NCI-H526 treated with DMSO at 0.1 percent for 48 hours (cell line): ENCODE measurements around the gene TMEM178A.
"Not testable (repeated sequence)": the region's sequence is repeated elsewhere in the genome, so short reads cannot be mapped to it uniquely, and the experiment has no call there.

Experiments
- DNase-seq: peaks from one replicate; lab custom pipeline; 2025; lab: John Stamatoyannopoulos, UW

Gene TMEM178A

DNA sequence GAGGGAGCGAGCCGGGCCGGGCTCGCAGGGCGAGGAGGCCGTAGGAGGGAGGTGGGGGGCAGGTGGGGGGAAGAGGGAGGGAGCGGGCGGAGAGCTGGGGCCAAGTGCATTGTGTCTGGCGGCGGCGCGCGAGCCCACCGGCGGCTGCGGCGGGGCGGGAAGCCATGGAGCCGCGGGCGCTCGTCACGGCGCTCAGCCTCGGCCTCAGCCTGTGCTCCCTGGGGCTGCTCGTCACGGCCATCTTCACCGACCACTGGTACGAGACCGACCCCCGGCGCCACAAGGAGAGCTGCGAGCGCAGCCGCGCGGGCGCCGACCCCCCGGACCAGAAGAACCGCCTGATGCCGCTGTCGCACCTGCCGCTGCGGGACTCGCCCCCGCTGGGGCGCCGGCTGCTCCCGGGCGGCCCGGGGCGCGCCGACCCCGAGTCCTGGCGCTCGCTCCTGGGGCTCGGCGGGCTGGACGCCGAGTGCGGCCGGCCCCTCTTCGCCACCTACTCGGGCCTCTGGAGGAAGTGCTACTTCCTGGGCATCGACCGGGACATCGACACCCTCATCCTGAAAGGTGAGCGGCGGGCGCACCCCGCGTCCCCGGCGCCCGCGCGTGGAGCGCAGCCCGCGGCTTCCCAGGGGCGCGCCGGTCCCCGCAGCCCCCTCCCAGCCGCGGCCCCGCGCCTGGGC, at the start of gene TMEM178A:
TMEM178A (plus strand) TSS at position 107 of the 680 bp plus-strand sequence; CDS start at position 165, 58 bp downstream.
- no peak for DNase-seq

DNA sequence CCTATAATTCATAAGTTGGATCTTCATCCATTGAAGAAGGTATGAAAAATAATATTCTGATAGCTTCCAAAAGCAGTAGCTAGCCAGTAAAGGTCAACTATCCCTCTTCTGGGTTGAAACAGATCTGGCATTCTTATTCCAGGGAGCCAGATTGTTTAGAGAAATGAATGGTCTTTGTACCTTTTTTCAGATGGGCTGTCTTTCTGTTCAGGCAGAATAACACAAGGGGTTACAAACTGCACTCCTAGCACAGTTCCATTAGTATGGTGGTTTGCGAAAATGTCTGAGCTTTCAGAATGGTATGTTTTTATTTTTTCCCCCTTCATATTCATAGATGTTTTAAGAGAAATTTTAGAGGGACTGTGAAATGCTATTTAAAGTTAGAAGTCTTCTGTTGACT, 47.5 kb upstream of the TMEM178A start:
- no peak for DNase-seq

DNA sequence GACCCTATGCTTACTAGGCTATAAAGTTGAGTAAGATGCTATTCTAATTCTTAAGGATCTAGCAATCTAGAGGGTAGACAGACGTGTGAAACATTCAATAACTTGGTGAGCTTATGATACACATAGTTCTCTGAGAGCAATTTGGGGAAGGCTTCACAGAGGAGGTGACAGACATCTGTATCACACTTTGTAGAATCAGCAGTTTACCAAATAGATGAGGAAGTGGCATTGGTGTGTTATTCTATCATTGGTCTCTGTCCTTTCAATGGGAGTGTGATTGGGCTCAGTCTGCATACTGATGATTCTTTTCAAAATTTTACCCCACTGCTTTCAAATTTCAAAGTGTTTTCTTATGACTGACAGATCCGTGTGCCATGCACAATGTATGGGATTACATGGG, 47.0 kb upstream of the TMEM178A start:
- no peak for DNase-seq

DNA sequence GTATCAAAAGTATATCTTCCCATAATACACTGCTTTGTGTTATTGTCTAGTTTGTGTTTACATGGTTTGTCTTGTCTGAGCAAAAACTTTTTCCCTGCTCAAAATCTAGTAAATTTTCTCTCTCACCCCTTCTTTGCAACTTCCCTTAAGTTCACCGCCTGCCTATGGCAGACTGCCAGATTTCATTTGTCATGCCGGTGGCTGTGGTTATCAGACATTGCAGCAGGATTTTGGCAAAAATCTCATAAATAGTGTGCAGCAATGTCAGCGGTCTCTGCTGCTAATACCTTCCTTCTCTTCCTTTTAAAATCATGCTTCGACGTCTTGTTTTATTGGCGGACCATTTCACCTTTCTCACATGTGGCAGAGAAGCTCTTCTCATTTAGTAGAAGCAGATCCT, 45.6 kb upstream of the TMEM178A start:
- DNase-seq: no peak

DNA sequence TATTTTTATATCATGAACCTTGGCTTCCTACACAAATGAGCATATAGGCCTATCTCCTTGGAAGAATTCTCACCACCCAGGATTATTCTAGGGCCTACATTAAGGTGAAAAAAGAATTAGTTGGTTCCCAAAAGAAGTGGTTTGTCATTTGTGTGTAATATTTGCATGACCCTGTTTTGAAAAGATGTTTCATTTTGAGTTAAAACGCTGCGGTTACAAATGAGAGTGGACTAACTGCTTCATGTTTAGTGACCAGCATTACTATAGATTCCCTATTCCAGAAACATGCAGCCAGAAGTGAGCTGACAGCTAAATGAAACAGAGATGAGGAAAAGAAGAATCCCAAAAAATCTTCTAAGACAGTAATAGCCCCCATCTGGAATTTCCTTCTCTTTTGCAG, 44.1 kb upstream of the TMEM178A start:
- DNase-seq: no peak

DNA sequence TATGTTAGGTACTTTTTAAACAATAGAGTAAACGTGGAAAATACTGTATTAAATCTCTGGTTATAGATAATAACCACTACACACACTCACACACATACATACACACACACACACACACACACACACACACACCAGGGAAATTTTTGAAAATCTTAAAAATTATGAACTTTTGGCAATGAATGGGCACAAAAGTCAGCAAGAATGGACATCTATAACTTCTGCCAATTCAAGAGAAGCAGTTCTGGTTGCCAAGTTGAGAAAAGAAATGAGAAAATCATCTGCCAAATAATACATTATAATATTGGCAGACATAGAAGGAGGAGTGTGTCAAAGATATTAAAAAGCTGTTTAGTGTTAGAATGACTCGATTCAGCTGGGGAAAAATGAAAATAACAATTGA, 42.9 kb upstream of the TMEM178A start:
- DNase-seq: no peak

DNA sequence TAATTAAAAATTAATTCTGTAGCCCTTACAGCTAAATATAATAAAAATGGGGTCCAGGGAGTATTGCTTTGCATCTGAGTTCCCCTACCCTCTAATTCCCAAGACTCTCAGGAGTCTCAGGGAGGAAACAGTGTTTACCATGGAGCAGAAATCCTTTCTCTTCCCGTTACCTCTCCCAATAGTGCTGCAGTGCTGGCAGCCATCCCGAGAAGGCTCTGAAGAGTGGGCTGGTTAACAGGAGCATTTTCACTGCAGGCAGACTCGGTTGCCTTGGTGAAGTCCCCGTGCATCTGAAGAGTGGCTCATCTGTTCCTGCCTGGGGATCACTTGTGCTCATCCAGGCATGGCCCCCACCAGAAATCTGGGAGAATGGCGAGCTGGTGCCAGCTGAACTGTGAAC, 41.8 kb upstream of the TMEM178A start:
- DNase-seq: no peak

DNA sequence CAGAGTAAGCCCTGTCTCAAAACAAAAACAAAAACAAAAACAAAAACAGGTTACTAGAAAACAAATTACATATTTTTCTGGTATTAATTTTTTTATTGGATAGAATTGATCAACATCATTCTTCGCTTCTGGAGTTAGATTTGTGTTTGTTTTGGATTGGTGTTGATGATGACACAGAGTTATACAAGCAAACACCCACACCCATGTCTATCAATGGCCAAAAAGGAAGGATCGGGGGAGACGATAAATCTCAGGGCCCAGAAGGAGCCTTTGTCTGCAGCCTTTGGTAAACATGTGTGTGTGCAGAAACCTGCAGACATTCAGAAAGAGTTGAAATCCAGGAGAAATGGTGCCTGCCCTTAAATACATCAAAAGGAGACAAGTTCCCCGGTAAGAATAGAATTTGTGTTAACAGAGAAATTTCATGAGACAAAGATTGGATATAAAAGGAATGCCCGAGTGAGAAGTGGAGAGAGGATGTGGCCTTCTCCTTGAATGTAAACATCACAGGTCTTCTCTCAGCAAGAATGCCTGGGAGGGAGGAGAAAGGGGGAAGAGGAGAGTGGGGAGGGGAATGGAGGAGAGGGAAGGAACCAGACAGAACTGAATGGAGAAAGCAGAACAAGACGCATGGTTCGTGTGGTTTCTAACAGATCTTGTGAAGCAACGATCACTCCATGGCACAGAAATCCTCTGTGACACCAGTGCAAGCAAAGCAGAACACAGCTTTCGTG, 40.4 kb upstream of the TMEM178A start:
- no peak for DNase-seq

DNA sequence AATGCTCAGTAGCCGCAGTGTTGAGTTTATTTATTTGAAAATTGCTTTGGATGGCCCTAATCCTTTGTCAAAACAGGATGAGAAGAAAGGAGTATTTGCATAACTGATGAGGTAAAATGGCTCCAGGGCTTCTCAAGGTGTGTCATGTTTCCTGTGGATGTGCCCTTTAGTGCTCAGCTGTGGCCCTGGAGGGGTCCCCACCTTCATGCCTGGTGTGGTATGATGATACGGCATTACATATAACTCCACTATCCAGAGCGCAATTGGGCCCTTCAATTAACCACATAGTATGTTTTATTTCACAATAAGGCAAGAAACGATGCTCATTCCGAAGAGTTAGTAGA, 39.8 kb upstream of the TMEM178A start:
- DNase-seq: no peak

DNA sequence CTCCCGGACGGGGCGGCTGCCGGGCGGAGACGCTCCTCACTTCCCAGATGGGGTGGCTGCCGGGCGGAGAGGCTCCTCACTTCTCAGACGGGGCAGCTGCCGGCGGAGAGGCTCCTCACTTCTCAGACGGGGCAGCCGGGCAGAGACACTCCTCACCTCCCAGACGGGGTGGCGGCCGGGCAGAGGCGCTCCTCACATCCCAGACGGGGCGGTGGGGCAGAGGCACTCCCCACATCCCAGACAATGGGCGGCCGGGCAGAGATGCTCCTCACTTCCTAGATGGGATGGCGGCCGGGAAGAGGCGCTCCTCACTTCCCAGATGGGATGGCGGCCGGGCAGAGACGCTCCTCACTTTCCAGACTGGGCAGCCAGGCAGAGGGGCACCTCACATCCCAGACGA, 37.4 kb upstream of the TMEM178A start:
- DNase-seq: not testable (repeated sequence)

DNA sequence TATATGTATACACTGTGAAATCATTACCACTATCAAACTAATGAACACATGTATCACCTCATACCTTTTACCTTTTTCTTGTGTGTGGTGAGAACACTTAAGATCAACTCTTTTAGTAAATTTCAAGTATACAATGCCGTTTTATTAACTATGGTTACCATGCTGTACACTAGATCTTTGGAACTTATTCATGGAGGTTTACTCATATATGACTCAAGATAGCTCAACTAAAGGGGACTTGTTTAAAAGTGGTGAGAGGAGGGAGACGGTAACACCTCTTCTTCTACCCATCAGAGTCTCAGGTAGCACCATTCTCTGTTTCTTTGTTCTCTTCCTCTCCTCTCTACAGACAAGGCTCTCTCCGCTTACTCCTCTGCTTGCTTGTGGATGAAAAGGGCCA, 36.1 kb upstream of the TMEM178A start:
- no peak for DNase-seq

DNA sequence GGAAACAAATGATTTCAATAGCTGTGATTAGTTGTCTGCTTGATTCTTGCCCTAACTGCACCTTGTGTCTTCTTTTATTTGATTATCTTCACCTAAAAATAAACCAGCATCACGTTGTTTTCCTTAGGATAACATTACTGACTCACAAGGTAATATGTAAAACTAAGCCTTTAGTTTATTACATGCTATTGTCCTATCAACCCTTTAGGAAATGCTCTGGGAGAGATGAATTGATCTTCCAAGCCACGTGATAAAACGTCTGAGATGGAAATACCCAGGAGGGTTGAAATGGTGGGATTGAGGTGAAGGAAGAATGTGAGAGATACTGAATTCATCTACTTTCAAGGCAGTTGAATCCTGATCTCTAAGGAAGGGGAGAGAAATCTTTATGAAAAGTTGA, 34.5 kb upstream of the TMEM178A start:
- DNase-seq: no peak

DNA sequence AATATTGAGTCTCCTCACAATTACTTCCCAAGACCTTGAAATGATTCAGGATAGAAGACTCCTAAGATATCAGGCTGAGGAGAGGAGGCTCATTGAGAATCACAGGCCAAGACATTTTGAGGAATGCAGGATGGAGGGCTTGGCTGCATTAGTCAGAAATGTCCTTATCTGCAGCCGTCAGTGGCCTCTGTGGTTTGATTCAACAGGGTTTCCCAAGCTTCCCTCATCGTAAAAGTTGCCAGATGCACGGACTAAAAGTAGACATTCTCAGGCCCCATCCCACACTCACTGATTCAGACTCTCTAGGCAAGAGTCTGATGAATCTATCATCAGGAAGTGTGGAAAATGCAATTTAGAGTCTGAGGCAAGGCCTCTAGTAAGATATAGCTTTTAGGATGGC, 34.0 kb upstream of the TMEM178A start:
- no peak for DNase-seq

DNA sequence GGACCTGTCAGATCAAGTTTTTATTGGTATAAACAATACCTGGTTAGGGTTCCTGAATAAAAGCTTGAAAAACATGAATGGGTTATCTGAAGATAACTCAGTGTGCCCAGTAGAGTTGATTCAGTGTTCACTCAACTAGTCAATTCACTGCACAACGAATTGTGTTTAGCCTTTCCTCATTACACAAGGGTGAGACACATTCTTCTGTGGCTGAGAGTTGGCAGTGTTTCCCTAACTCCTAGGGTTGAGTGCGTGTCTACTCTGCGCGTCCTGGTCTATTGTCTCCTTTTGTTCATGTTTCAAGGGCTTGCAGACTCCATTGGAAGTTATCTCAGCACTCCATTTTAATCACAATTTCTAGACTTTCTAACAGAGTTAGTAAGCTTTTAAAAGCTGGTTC, 32.8 kb upstream of the TMEM178A start:
- DNase-seq: no peak

DNA sequence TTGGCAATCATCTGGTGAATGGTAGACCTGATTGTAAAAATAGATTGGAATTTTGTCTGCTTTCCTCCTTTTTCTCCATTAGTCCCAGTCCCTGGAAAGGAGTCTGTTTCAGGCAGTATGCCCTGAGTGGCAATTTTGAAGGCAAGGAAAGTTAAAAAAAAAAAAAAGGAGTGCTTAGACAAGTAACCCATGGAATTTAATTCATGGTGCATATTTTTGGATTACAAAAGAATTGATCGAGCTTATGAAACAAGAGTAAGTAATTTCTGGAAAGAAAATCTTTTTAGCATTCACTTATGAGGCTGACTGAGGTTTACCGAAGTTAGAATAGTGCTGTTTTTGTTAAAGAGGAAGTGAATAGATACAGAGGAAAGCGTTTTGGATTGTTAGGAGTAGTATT, 29.4 kb upstream of the TMEM178A start:
- DNase-seq: no peak

DNA sequence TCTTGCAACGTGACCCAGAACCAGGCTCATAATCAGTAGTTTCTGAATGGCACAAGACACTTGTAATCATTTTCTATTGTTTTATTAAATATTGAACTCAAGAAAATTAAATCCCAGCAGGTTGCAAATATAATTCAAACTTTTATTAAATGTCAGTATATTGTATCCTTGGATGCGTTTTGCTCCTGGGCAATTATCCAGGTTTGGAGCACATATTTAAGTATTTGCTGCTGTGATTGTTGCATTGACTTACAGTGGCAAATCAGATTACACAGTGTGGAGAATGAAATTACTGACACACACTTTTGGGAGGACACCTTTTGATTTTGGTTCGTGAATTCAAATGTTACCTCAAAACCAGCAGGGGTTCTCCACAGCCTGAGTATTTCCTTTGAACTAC, 27.1 kb upstream of the TMEM178A start:
- DNase-seq: no peak

DNA sequence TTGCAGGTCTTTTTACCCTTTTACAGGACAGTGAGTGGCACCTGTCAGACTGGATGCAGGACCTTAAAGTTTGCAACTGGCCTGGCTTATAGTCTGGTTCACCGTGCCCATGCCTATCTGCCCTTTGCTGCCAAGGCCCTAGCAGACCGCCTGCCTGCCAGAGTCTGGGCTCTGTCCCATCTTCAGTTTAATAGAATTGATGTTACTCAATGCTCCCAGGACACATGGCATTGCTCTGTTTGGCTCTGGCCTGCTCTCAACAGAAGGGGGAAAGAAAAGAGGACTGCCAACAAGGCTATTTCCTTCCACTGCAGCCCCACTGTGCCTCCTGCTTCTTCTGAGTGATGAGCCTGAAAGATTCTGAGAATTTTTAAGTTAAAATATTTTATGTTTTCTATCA, 25.6 kb upstream of the TMEM178A start:
- no peak for DNase-seq

DNA sequence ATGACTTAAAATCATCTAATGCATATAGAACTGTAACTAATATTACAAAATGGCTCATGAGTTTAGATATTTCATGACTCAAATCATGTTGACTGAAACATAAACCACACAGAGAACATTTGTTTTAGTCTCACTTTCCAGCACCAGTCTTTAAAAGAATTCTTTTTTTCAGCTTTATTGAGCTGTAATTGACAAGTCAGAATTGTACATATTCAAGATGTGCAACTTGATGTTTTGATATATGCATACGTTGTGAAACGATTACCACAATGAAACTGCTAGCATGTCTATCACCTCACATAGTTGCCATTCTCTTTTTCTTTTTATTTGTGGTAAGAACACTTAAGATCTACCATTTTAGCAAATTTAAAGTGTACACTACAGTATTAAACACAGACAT, 25.0 kb upstream of the TMEM178A start:
- DNase-seq: no peak

DNA sequence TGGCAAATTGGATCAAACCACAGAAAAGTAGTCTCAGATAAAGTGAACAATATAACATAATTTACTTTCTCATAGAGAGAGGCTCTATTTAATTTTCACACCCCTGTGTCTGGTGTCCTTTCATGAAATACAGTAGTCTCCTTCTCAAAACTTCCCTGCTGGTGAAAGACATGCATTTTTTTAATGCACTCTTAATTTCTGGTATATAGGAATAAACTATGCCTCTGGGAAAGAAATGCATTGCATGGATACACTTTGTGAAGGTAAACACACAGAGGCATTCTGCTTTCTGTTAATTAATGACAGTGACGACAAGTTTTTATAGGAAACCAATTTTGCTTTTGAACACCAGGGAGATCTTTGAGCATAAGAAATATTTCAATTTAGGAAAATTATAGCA, 24.1 kb upstream of the TMEM178A start:
- no peak for DNase-seq

DNA sequence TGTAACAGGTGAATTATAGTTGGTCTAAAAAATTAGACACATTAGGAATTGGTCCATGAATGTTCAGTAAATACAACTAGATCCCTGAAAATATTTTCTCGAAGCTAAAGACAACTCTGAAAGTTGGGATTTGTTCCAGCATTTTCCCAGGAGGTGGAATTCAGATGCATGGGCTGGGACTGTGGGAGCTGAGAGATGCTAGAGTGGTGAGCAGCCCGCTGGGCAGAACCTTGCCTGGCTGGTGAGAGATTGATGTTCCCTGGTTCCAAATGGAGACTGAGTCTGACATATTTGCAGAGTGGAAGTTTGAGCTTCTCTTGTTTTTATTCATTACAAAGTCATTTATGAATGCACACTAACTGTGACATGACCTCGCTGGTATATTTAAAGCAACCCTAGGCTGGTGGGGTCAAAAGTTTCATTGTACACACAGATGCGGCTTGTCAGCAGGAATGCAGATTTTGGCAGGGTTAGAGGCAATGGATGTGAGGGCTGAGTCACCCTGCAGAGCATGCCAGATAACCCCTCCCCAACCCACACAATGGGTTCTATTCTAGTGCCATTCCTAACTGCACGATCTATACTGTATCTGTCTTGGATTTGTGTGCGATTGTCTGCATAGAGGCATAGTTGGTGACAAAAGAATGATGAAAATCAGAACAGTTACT, 23.5 kb upstream of the TMEM178A start:
- no peak for DNase-seq

DNA sequence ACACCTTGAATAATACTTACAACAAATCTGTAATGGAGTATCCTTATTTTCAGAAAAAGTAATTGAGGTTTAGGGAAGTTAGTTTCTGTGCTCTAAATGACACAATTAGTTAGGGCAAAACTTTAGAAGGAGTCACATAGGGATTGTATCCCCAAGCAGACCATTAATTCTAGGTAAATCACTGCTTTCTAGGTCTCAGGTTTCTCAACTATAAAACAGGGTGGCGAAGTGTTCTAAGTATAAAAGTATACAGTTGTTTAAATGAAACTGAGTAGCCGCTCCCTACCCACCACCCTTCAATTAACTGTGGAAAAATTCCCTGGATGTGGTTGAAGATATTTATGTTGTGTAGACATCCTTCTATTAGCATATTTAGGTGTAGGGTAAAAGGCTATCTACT, 19.9 kb upstream of the TMEM178A start:
- DNase-seq: no peak

DNA sequence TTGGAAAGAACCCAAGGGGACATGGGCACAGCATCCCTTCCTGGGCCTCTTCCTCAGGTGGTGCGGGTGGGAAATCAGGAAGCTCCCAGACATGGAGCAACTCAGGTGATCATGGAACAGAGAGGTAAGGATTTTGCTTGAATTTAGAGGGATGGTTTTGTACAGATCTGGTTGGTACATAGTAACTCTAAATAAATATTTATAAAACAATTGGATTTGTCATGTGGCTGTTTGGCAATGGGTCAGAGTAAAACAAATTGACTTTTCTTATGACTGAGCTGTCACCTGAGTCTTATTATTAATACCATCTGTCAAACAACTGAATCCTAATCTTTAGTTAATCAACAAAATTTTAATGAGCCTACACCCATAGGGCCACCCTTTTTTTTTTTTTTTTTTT, 19.4 kb upstream of the TMEM178A start:
- no peak for DNase-seq

DNA sequence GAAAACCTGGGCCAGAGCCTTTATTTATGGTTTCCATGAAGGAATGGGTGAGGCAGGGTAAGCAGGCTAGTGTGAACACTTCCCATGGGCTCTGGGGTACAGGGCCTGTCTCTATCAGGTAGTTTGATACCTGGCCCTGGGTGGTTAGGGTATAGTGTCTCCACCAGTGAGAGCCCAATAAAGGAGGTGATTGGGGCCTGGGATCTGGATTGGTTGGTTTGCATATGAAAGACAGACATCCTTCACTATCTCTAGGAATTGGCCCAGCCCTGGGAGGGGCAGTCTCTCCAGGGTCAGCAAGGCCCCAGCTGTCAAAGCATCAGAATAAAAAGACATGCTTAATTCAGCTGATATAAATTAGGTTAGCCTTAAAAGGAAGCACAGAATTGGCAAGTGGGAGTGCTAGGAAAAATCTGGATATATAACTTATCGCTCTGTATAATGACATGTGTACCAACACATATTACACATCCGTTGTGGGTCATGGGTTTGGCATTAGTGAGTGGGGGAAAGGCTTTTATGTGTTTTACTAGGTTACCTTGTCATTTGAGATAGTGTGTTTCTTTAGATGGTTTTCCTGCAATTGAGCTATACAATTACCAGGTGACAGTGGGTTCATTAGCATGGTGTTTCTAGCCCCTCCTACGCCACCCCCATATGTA, 18.5 kb upstream of the TMEM178A start:
- DNase-seq: no peak
